Mesendoderm (in vitro differentiated cells): Measurements from ENCODE around the gene SPTLC3.
A peak's percentile ranks its signal among the peaks of the same experiment; 100 is the strongest.

ENCODE experiments used
- DNase-seq: peaks from one replicate; pipeline ENCODE4 v3.0.0; 2013
- H2AK5ac ChIP-seq: 2 replicates; pipeline ENCODE4 v1.6.1; 2013; ENCODE audit warnings: low read length, inconsistent platforms
- H2BK120ac ChIP-seq: 2 replicates; pipeline ENCODE4 v1.6.1; 2013; ENCODE audit warnings: low read depth, mild to moderate bottlenecking, low read length, moderate library complexity, mixed read lengths
- H2BK15ac ChIP-seq: replicated peaks from 2 replicates; pipeline ENCODE4 v1.6.1; 2013; ENCODE audit warnings: low read depth, mild to moderate bottlenecking, moderate library complexity
- H2BK5ac ChIP-seq: 2 replicates; pipeline ENCODE4 v1.6.1; 2013; ENCODE audit warnings: low read length, inconsistent platforms
- H3K18ac ChIP-seq: 2 replicates; pipeline ENCODE4 v1.6.1; 2013; ENCODE audit warnings: mild to moderate bottlenecking, low read length, mixed read lengths
- H3K23ac ChIP-seq: one replicate; pipeline ENCODE4 v1.6.1; 2013; ENCODE audit warnings: low read length
- H3K27ac ChIP-seq: 2 replicates; pipeline ENCODE4 v1.5.1; 2013; ENCODE audit warnings: low read depth, mild to moderate bottlenecking, inconsistent platforms, low read length, moderate library complexity
- H3K27me3 ChIP-seq: 2 replicates; pipeline ENCODE4 v1.6.1; 2013; ENCODE audit warnings: low read length, control low read depth, mild to moderate bottlenecking, inconsistent platforms; ENCODE audit not compliant: insufficient read depth, poor library complexity
- H3K36me3 ChIP-seq: 2 replicates; pipeline ENCODE4 v1.6.1; 2013; ENCODE audit warnings: low read length, inconsistent platforms; ENCODE audit not compliant: control insufficient read depth, insufficient read depth
- H3K4ac ChIP-seq: one replicate; pipeline ENCODE4 v1.6.1; 2013; ENCODE audit warnings: low read depth, mild to moderate bottlenecking, low read length, moderate library complexity
- H3K4me1 ChIP-seq: 2 replicates; pipeline ENCODE4 v1.6.1; 2013; ENCODE audit warnings: low read depth, low read length, inconsistent platforms; ENCODE audit not compliant: control insufficient read depth
- H3K4me2 ChIP-seq: 2 replicates; pipeline ENCODE4 v1.6.1; 2013; ENCODE audit warnings: low read length
- H3K4me3 ChIP-seq: 2 replicates; pipeline ENCODE4 v1.5.1; 2013; ENCODE audit warnings: mild to moderate bottlenecking, low read length
- H3K56ac ChIP-seq: one replicate; pipeline ENCODE4 v1.6.1; 2013; ENCODE audit warnings: low read length
- H3K79me1 ChIP-seq: 2 replicates; pipeline ENCODE4 v1.6.1; 2013; ENCODE audit warnings: low read length, inconsistent platforms
- H3K79me2 ChIP-seq: 2 replicates; pipeline ENCODE4 v1.6.1; 2013; ENCODE audit warnings: mild to moderate bottlenecking, low read length; ENCODE audit not compliant: control insufficient read depth, insufficient read depth
- H3K9ac ChIP-seq: 2 replicates; pipeline ENCODE4 v1.6.1; 2013; ENCODE audit warnings: low read length, inconsistent platforms
- H4K5ac ChIP-seq: one replicate; pipeline ENCODE4 v1.6.1; 2013; ENCODE audit warnings: low read length
- H4K8ac ChIP-seq: one replicate; pipeline ENCODE4 v1.6.1; 2013; ENCODE audit warnings: low read depth, mild to moderate bottlenecking, control low read depth, low read length, moderate library complexity
- WGBS: extraction: QIAGEN DNeasy Blood & Tissue Kit; methylation state at CpG from one replicate; pipeline ENCODE4 v1.1.7; 2013; ENCODE audit warnings: low lambda C conversion rate, missing lambda C conversion rate; ENCODE audit not compliant: insufficient coverage; ENCODE audit errors: extremely low coverage; 5-methylcytosine and 5-hydroxymethylcytosine counted together

SPTLC3 gene

GRCh38 chr20:12965870-12966251 is 42.9 kb upstream of the SPTLC3 start:
- H3K79me2 ChIP-seq = no peaks in the 10 kb centered on the region
- no peak for DNase-seq
- no CpG with 5 or more reads among the region's 4 CpGs for WGBS
- H4K8ac ChIP-seq = no peak overlapping the region
- H3K23ac ChIP-seq = no peak overlapping the region
- no peak overlapping the region for H3K9ac ChIP-seq
- no peak overlapping the region for H3K4me3 ChIP-seq
- H3K4me1 ChIP-seq = no peaks in the 10 kb centered on the region
- H4K5ac ChIP-seq = no peak overlapping the region
- H3K56ac ChIP-seq = no peak overlapping the region
- no peak overlapping the region for H3K4me2 ChIP-seq
- H2BK120ac ChIP-seq = no peak overlapping the region
- no peaks in the 10 kb centered on the region for H3K79me1 ChIP-seq
- H2AK5ac ChIP-seq = no peak overlapping the region
- no peak overlapping the region for H2BK5ac ChIP-seq
- H3K27me3 ChIP-seq = no peaks in the 10 kb centered on the region
- no peak overlapping the region for H3K18ac ChIP-seq
- no peak overlapping the region for H3K4ac ChIP-seq
- H3K27ac ChIP-seq = no peak overlapping the region
- H2BK15ac ChIP-seq = no peak overlapping the region
- no peaks in the 10 kb centered on the region for H3K36me3 ChIP-seq

GRCh38 chr20:12966468-12967085 is 42.2 kb upstream of the SPTLC3 start:
- H3K4me1 ChIP-seq = no peaks in the 10 kb centered on the region
- no peak overlapping the region for H3K4me2 ChIP-seq
- no peaks in the 10 kb centered on the region for H3K79me2 ChIP-seq
- no peak overlapping the region for H3K18ac ChIP-seq
- no peak overlapping the region for H4K8ac ChIP-seq
- no peak overlapping the region for H4K5ac ChIP-seq
- no peak overlapping the region for H2BK15ac ChIP-seq
- DNase-seq = peak; percentile 34
- no peak overlapping the region for H2BK120ac ChIP-seq
- H3K27ac ChIP-seq = no peak overlapping the region
- H3K4ac ChIP-seq = no peak overlapping the region
- no peaks in the 10 kb centered on the region for H3K79me1 ChIP-seq
- no peak overlapping the region for H2BK5ac ChIP-seq
- no peak overlapping the region for H3K4me3 ChIP-seq
- H2AK5ac ChIP-seq = no peak overlapping the region
- H3K36me3 ChIP-seq = no peaks in the 10 kb centered on the region
- H3K27me3 ChIP-seq = no peaks in the 10 kb centered on the region
- H3K9ac ChIP-seq = no peak overlapping the region
- no peak overlapping the region for H3K56ac ChIP-seq
- H3K23ac ChIP-seq = no peak overlapping the region
- no CpG with 5 or more reads among the region's 1 CpG for WGBS

GRCh38 chr20:12967932-12968331 is 40.8 kb upstream of the SPTLC3 start:
- Histone ChIP-seq H4K5ac (no peak overlapping the region), H3K56ac (no peak overlapping the region), H3K27ac (no peak overlapping the region), H4K8ac (no peak overlapping the region), H3K4me3 (no peak overlapping the region), H2AK5ac (no peak overlapping the region), H3K4me1 (no peaks in the 10 kb centered on the region), H3K9ac (no peak overlapping the region), H3K4me2 (no peak overlapping the region), H2BK120ac (no peak overlapping the region), H3K18ac (no peak overlapping the region), H3K23ac (no peak overlapping the region), H2BK5ac (no peak overlapping the region), H3K27me3 (no peaks in the 10 kb centered on the region), H3K4ac (no peak overlapping the region), H3K79me1 (no peaks in the 10 kb centered on the region), H3K79me2 (no peaks in the 10 kb centered on the region), H2BK15ac (no peak overlapping the region), H3K36me3 (no peaks in the 10 kb centered on the region)
- DNase-seq = no peak

- Histone ChIP-seq H2BK15ac (no peak overlapping the region), H2BK5ac (no peak overlapping the region), H3K9ac (no peak overlapping the region), H3K4me1 (no peaks in the 10 kb centered on the region), H2BK120ac (no peak overlapping the region), H4K5ac (no peak overlapping the region), H3K4me2 (no peak overlapping the region), H3K4me3 (no peak overlapping the region), H3K18ac (no peak overlapping the region), H4K8ac (no peak overlapping the region), H3K56ac (no peak overlapping the region), H3K4ac (no peak overlapping the region), H3K79me2 (no peaks in the 10 kb centered on the region), H3K36me3 (no peaks in the 10 kb centered on the region), H2AK5ac (no peak overlapping the region), H3K27ac (no peak overlapping the region), H3K23ac (no peak overlapping the region), H3K27me3 (no peaks in the 10 kb centered on the region), H3K79me1 (no peaks in the 10 kb centered on the region)
- DNase-seq = no peak
- no CpG with 5 or more reads among the region's 4 CpGs for WGBS
These were observed 40.3 kb upstream of the SPTLC3 start for GRCh38 chr20:12968472-12968871.

- no peak overlapping the region for H2AK5ac ChIP-seq
- no peak overlapping the region for H3K9ac ChIP-seq
- H3K4ac ChIP-seq = no peak overlapping the region
- H2BK120ac ChIP-seq = no peak overlapping the region
- no peaks in the 10 kb centered on the region for H3K79me1 ChIP-seq
- no peak overlapping the region for H3K4me2 ChIP-seq
- H3K27ac ChIP-seq = no peak overlapping the region
- WGBS = no CpG with 5 or more reads among the region's 7 CpGs
- H4K5ac ChIP-seq = no peak overlapping the region
- no peak overlapping the region for H3K4me3 ChIP-seq
- H2BK15ac ChIP-seq = no peak overlapping the region
- H3K79me2 ChIP-seq = no peaks in the 10 kb centered on the region
- no peak for DNase-seq
- H3K23ac ChIP-seq = no peak overlapping the region
- no peak overlapping the region for H3K18ac ChIP-seq
- no peaks in the 10 kb centered on the region for H3K27me3 ChIP-seq
- H2BK5ac ChIP-seq = no peak overlapping the region
- no peaks in the 10 kb centered on the region for H3K36me3 ChIP-seq
- no peaks in the 10 kb centered on the region for H3K4me1 ChIP-seq
- no peak overlapping the region for H4K8ac ChIP-seq
- H3K56ac ChIP-seq = no peak overlapping the region
These were observed 39.6 kb upstream of the SPTLC3 start for GRCh38 chr20:12969071-12969669.

- no peaks in the 10 kb centered on the region for H3K27me3 ChIP-seq
- no peaks in the 10 kb centered on the region for H3K4me1 ChIP-seq
- H3K18ac ChIP-seq = no peak overlapping the region
- H3K4me2 ChIP-seq = no peak overlapping the region
- no peaks in the 10 kb centered on the region for H3K36me3 ChIP-seq
- no peak overlapping the region for H3K23ac ChIP-seq
- no peak overlapping the region for H2BK5ac ChIP-seq
- no peak overlapping the region for H3K4ac ChIP-seq
- no peak overlapping the region for H2AK5ac ChIP-seq
- no peak overlapping the region for H3K56ac ChIP-seq
- peak; percentile 60 for DNase-seq
- no peak overlapping the region for H4K5ac ChIP-seq
- no peak overlapping the region for H4K8ac ChIP-seq
- H2BK15ac ChIP-seq = no peak overlapping the region
- H2BK120ac ChIP-seq = no peak overlapping the region
- no peak overlapping the region for H3K9ac ChIP-seq
- no peaks in the 10 kb centered on the region for H3K79me2 ChIP-seq
- no peak overlapping the region for H3K27ac ChIP-seq
- no peak overlapping the region for H3K4me3 ChIP-seq
- WGBS = no CpG with 5 or more reads among the region's 4 CpGs
- H3K79me1 ChIP-seq = no peaks in the 10 kb centered on the region
These were observed 38.4 kb upstream of the SPTLC3 start for GRCh38 chr20:12970372-12970821.
